ENCODE data around the gene GORASP2. TPM values are rescaled to one million over a fixed set of nuclear protein-coding genes. Genes with fewer than 3 reads are reported as not detected.

The GORASP2 gene
- total RNA-seq, 4 donors from 2014 or later = 30.6 to 45.2 (median 35.3) TPM

GRCh38 chr2:170969030-170969429 lies 40.0 kb downstream of the GORASP2 start:
- DNase-seq = no peak
- Histone ChIP-seq H3K36me3 (peaks cover 0 to 36% (median 0%) of the 10 kb centered on the region in 3 donors), H3K27me3 (no peaks in the 10 kb centered on the region), H3K27ac (no peak overlapping the region), H3K9me3 (no peaks in the 10 kb centered on the region), H3K4me3 (no peak overlapping the region), H3K4me1 (peaks cover 0 to 8% (median 0%) of the 10 kb centered on the region in 4 donors)
- TF ChIP-seq POLR2A (IDR thresholded peaks at IDR 0.05) (no peak), CTCF (IDR thresholded peaks at IDR 0.05) (no peak)

- DNase-seq = no peak
- peaks cover 0 to 27% (median 0%) of the 10 kb centered on the region in 3 donors for H3K36me3 ChIP-seq
- H3K4me3 ChIP-seq = no peak overlapping the region
- H3K27me3 ChIP-seq = no peaks in the 10 kb centered on the region
- H3K27ac ChIP-seq = no peak overlapping the region
- peaks cover 0 to 9% (median 0%) of the 10 kb centered on the region in 4 donors for H3K4me1 ChIP-seq
- H3K9me3 ChIP-seq = no peaks in the 10 kb centered on the region
- TF ChIP-seq CTCF (IDR thresholded peaks at IDR 0.05) (no peak), POLR2A (IDR thresholded peaks at IDR 0.05) (no peak)
Measured at GRCh38 chr2:170969872-170970496, 40.9 kb downstream of the GORASP2 start.

- H3K4me3 ChIP-seq = no peak overlapping the region
- no peaks in the 10 kb centered on the region for H3K27me3 ChIP-seq
- H3K9me3 ChIP-seq = no peaks in the 10 kb centered on the region
- H3K27ac ChIP-seq = no peak overlapping the region
- DNase-seq = no peak
- peaks cover 0 to 9% (median 0%) of the 10 kb centered on the region in 4 donors for H3K4me1 ChIP-seq
- TF ChIP-seq CTCF (IDR thresholded peaks at IDR 0.05) = no peak
- TF ChIP-seq POLR2A (IDR thresholded peaks at IDR 0.05) = no peak
- H3K36me3 ChIP-seq = peaks cover 0 to 16% (median 0%) of the 10 kb centered on the region in 3 donors
Measured at GRCh38 chr2:170971071-170971470, 42.0 kb downstream of the GORASP2 start.

GRCh38 chr2:170972296-170973224 lies 43.5 kb downstream of the GORASP2 start:
- DNase-seq = no peak
- Histone ChIP-seq H3K4me3 (peak overlapping the region in 3 of 4 donors; percentile 54 to 78 (median 66)), H3K27me3 (no peaks in the 10 kb centered on the region), H3K27ac (peak overlapping the region in 1 of 4 donors; percentile 77), H3K36me3 (peaks cover 0 to under 1% (median 0%) of the 10 kb centered on the region in 3 donors), H3K9me3 (no peaks in the 10 kb centered on the region), H3K4me1 (peaks cover 0 to 9% (median 0%) of the 10 kb centered on the region in 4 donors)
- TF ChIP-seq POLR2A (IDR thresholded peaks at IDR 0.05) (no peak), CTCF (IDR thresholded peaks at IDR 0.05) (no peak)

- Histone ChIP-seq H3K27me3 (no peaks in the 10 kb centered on the region), H3K36me3 (no peaks in the 10 kb centered on the region), H3K27ac (peak overlapping the region in 2 of 4 donors; percentile 72 to 77), H3K4me3 (peak overlapping the region; percentile 54 to 78 (median 70)), H3K9me3 (no peaks in the 10 kb centered on the region), H3K4me1 (peaks cover 0 to 9% (median 0%) of the 10 kb centered on the region in 4 donors)
- no peak for TF ChIP-seq POLR2A (IDR thresholded peaks at IDR 0.05)
- no peak for TF ChIP-seq CTCF (IDR thresholded peaks at IDR 0.05)
- no peak for DNase-seq
Measured at GRCh38 chr2:170973225-170973491, 44.1 kb downstream of the GORASP2 start.

Data from Peyer's patch (tissue), 4 donors.